Ishikawa (cell line): ENCODE results near the gene KCNJ9.

Experiments used
- CEBPB ChIP-seq: IDR thresholded peaks from 2 replicates; pipeline ENCODE4 v1.6.1; 2012
- CREB1 ChIP-seq: IDR thresholded peaks from 2 replicates; pipeline ENCODE4 v1.6.1; 2012; ENCODE audit warnings: low read depth
- EGR1 ChIP-seq: IDR thresholded peaks from 2 replicates; pipeline ENCODE4 v1.6.1; 2012
- EP300 ChIP-seq: IDR thresholded peaks from 2 replicates; pipeline ENCODE4 v1.6.1; 2012; ENCODE audit warnings: borderline replicate concordance
- FOXM1 ChIP-seq: IDR thresholded peaks from 2 replicates; pipeline ENCODE4 v1.6.1; 2012; ENCODE audit warnings: low read depth, borderline replicate concordance
- MAX ChIP-seq: IDR thresholded peaks from 2 replicates; pipeline ENCODE4 v1.6.1; 2012
- RAD21 ChIP-seq: IDR thresholded peaks from 2 replicates; pipeline ENCODE4 v1.6.1; 2012; ENCODE audit warnings: low read depth
- TAF1 ChIP-seq: IDR thresholded peaks from 2 replicates; pipeline ENCODE4 v1.6.1; 2012; ENCODE audit warnings: low read depth, mild to moderate bottlenecking
- TCF12 ChIP-seq: IDR thresholded peaks from 2 replicates; pipeline ENCODE4 v1.6.1; 2012; ENCODE audit warnings: low read depth
- TEAD4 ChIP-seq: IDR thresholded peaks from 2 replicates; pipeline ENCODE4 v1.6.1; 2012
- YY1 ChIP-seq: IDR thresholded peaks from 2 replicates; pipeline ENCODE4 v1.6.1; 2012; ENCODE audit warnings: low read depth
- TF ChIP-seq, protein P1 (sequence below): IDR thresholded peaks from 2 replicates; pipeline ENCODE4 v1.6.1; 2012; ENCODE audit warnings: low read depth, mild to moderate bottlenecking
- TF ChIP-seq, protein P2 (sequence below): IDR thresholded peaks from 2 replicates; pipeline ENCODE4 v1.6.1; 2012

DNA sequence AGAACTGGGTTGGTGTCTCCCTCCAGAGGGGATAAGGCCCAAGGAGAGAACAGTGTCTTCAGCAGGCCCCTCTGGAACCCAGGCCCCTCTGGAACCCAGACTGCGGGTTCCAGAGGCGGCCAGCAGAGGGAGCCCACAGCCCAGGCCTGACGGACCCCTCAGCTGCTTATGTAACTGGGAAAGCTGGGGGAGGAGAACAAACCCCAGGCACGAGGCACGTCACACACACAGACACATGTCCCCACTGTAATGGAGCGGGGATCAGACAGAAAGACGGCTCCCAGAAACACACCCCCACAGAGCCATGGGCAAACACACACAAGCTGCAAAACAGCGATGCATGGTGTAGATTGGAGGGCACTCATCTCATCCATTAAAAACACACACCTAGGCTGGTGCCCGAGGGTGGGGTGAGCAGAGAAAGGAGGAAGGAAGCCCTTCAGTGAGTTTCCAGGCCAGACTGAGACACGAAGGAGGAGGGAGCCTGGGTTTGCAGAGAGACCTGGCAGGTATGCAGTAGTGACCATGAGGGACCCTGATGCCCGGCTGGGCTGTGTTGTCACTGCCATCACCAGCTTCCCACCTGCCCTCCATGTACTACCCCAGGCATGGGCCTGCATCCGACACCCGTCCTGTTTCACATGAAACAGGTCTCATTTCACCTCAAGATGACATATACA is 19.8 kb downstream of the KCNJ9 start:
- TF ChIP-seq, protein P1, sequence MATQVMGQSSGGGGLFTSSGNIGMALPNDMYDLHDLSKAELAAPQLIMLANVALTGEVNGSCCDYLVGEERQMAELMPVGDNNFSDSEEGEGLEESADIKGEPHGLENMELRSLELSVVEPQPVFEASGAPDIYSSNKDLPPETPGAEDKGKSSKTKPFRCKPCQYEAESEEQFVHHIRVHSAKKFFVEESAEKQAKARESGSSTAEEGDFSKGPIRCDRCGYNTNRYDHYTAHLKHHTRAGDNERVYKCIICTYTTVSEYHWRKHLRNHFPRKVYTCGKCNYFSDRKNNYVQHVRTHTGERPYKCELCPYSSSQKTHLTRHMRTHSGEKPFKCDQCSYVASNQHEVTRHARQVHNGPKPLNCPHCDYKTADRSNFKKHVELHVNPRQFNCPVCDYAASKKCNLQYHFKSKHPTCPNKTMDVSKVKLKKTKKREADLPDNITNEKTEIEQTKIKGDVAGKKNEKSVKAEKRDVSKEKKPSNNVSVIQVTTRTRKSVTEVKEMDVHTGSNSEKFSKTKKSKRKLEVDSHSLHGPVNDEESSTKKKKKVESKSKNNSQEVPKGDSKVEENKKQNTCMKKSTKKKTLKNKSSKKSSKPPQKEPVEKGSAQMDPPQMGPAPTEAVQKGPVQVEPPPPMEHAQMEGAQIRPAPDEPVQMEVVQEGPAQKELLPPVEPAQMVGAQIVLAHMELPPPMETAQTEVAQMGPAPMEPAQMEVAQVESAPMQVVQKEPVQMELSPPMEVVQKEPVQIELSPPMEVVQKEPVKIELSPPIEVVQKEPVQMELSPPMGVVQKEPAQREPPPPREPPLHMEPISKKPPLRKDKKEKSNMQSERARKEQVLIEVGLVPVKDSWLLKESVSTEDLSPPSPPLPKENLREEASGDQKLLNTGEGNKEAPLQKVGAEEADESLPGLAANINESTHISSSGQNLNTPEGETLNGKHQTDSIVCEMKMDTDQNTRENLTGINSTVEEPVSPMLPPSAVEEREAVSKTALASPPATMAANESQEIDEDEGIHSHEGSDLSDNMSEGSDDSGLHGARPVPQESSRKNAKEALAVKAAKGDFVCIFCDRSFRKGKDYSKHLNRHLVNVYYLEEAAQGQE = no peak
- TF ChIP-seq TCF12 = no peak
- TF ChIP-seq EP300 = no peak
- no peak for TF ChIP-seq TAF1
- TF ChIP-seq CEBPB = peak; percentile 51; the same call in 1 of the 2 replicates
- TF ChIP-seq FOXM1 = no peak
- no peak for TF ChIP-seq YY1
- peak; percentile 73 for TF ChIP-seq MAX
- TF ChIP-seq, protein P2, sequence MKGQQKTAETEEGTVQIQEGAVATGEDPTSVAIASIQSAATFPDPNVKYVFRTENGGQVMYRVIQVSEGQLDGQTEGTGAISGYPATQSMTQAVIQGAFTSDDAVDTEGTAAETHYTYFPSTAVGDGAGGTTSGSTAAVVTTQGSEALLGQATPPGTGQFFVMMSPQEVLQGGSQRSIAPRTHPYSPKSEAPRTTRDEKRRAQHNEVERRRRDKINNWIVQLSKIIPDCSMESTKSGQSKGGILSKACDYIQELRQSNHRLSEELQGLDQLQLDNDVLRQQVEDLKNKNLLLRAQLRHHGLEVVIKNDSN = no peak
- peak; percentile 98 for TF ChIP-seq RAD21
- TF ChIP-seq TEAD4 = no peak
- TF ChIP-seq EGR1 = no peak
- TF ChIP-seq CREB1 = no peak
